DLD1 (cell line): ENCODE data around the gene POU2F1.
"Not testable (repeated sequence)": the region's sequence is repeated elsewhere in the genome, so short reads cannot be mapped to it uniquely, and the experiment has no call there.

ENCODE experiments used
- in situ Hi-C: cut with HindIII; loops from 2 replicates; pipeline ENCODE4 v1.10.0; 2017; ENCODE audit warnings: low sequenced_read_pairs

POU2F1 gene

GRCh38 chr1:167202049-167202448, 18.6 kb upstream of the POU2F1 start:
- in situ Hi-C loops, result no loop called here

- in situ Hi-C loops, result not testable (repeated sequence)
These were observed 15.2 kb upstream of the POU2F1 start for GRCh38 chr1:167205306-167206050.

GRCh38 chr1:167206166-167206835, 14.4 kb upstream of the POU2F1 start:
- in situ Hi-C loops, result no loop called here

GRCh38 chr1:167207940-167208623, 12.6 kb upstream of the POU2F1 start:
- in situ Hi-C loops, result no loop called here

GRCh38 chr1:167208624-167208976, 12.1 kb upstream of the POU2F1 start:
- in situ Hi-C loops, result no loop called here

GRCh38 chr1:167209044-167209443, 11.6 kb upstream of the POU2F1 start:
- in situ Hi-C loops, result no loop called here

GRCh38 chr1:167210966-167211674, 9.6 kb upstream of the POU2F1 start:
- in situ Hi-C loops, result no loop called here

- in situ Hi-C loops, result no loop called here
These were observed 8.7 kb upstream of the POU2F1 start for GRCh38 chr1:167212025-167212424.

- in situ Hi-C loops, result no loop called here
These were observed 3.9 kb upstream of the POU2F1 start for GRCh38 chr1:167216809-167217208.

- in situ Hi-C loops, result no loop called here
These were observed 1.5 kb upstream of the POU2F1 start for GRCh38 chr1:167219194-167219593.

- in situ Hi-C loops, result no loop called here
These were observed 795 bp upstream of the POU2F1 start for GRCh38 chr1:167219646-167220536.

- in situ Hi-C loops, result no loop called here
These were observed 546 bp downstream of the POU2F1 start for GRCh38 chr1:167221126-167221737.

GRCh38 chr1:167221738-167222610, 1.3 kb downstream of the POU2F1 start:
- in situ Hi-C loops, result no loop called here

GRCh38 chr1:167223144-167224103, 2.7 kb downstream of the POU2F1 start:
- in situ Hi-C loops, result no loop called here

GRCh38 chr1:167224734-167225235, 4.1 kb downstream of the POU2F1 start:
- in situ Hi-C loops, result not testable (repeated sequence)

- in situ Hi-C loops, result no loop called here
These were observed 5.2 kb downstream of the POU2F1 start for GRCh38 chr1:167225920-167226319.

- in situ Hi-C loops, result no loop called here
These were observed 7.3 kb downstream of the POU2F1 start for GRCh38 chr1:167227934-167228378.
